B cell (primary cell): ENCODE data around the gene DEXI. TPM values are rescaled to one million over a fixed set of nuclear protein-coding genes. Genes with fewer than 3 reads are reported as not detected.

Source experiments
- ATAC-seq: fragments of 200-7000 bp; cut with Tn5 transposase; one replicate; pipeline ENCODE4 v1.10.0; 2021; ENCODE audit warnings: low read depth, mild to moderate bottlenecking, moderate number of reproducible peaks, moderate library complexity
- CTCF ChIA-PET: fragments of 350-600 bp; sonication (Branson Sonifier 250); formaldehyde crosslinking; loops from one replicate; lab custom pipeline; 2021; ENCODE audit warnings: antibody characterized with exemption, inconsistent platforms; lab: Charles Lee
- POLR2A ChIA-PET: fragments of 350-600 bp; sonication (Branson Sonifier 250); formaldehyde crosslinking; loops from one replicate; lab custom pipeline; 2021; ENCODE audit warnings: antibody characterized with exemption; lab: Charles Lee
- DNase-seq: peaks from one replicate; pipeline ENCODE4 v3.0.0; 2013
- H2AFZ ChIP-seq: 2 replicates; pipeline ENCODE4 v1.6.1; 2012; ENCODE audit warnings: mild to moderate bottlenecking, low read depth, low read length; ENCODE audit not compliant: insufficient read depth, poor library complexity, severe bottlenecking
- H3K27ac ChIP-seq, 2 donors: 1 replicate in 1 of 2; 2 replicates in 1 of 2; pipeline ENCODE4 v1.5.1; 2012 to 2013; ENCODE audit warnings: low read length in 2 of 2, mild to moderate bottlenecking in 2 of 2, moderate library complexity in 1 of 2
- H3K27me3 ChIP-seq, 4 experiments: fragments of 200-600 bp in 1 of 4; sonication (generic) in 1 of 4; replicated peaks in 1 of 4; 1 replicate in 2 of 4; 2 replicates in 2 of 4; pipeline versions ENCODE4 v1.6.1 to v1.7.0; 2013 to 2016; ENCODE audit warnings: low read length in 3 of 4, mild to moderate bottlenecking in 2 of 4, mixed read lengths in 1 of 4, moderate library complexity in 1 of 4; ENCODE audit not compliant: insufficient read depth in 4 of 4, control insufficient read depth in 3 of 4; ENCODE audit errors: control extremely low read depth in 1 of 4
- H3K36me3 ChIP-seq, 2 experiments: replicated peaks in 1 of 2; 1 replicate in 1 of 2; 2 replicates in 1 of 2; pipeline versions ENCODE4 v1.6.1 to v1.7.1; 2013; ENCODE audit warnings: low read length in 1 of 2; ENCODE audit not compliant: insufficient read depth in 2 of 2, control insufficient read depth in 1 of 2; ENCODE audit errors: control extremely low read depth in 1 of 2, extremely low read depth in 1 of 2
- H3K4me1 ChIP-seq, 2 donors: fragments of 200-600 bp in 1 of 2; sonication (generic) in 1 of 2; 1 replicate in 1 of 2; 2 replicates in 1 of 2; pipeline versions ENCODE4 v1.5.1 to v1.6.1; 2013 to 2017; ENCODE audit warnings: low read length in 2 of 2; ENCODE audit not compliant: control insufficient read depth in 2 of 2, insufficient read depth in 2 of 2
- H3K4me2 ChIP-seq: replicated peaks from 2 replicates; pipeline ENCODE3; 2012; ENCODE audit warnings: mild to moderate bottlenecking, low read depth, low read length; ENCODE audit not compliant: poor library complexity, severe bottlenecking
- H3K4me3 ChIP-seq, 5 experiments: fragments of 200-600 bp in 1 of 5; sonication (generic) in 1 of 5; 1 replicate in 3 of 5; 2 replicates in 2 of 5; pipeline versions ENCODE4 v1.5.1 to v1.7.0; 2011 to 2016; ENCODE audit warnings: low read length in 4 of 5, mild to moderate bottlenecking in 4 of 5, low read depth in 2 of 5, control low read depth in 1 of 5, moderate library complexity in 1 of 5; ENCODE audit not compliant: insufficient read depth in 1 of 5; ENCODE audit errors: control extremely low read depth in 1 of 5, extremely low read depth in 1 of 5
- H3K79me2 ChIP-seq: fragments of 200-600 bp; sonication (generic); one replicate; pipeline ENCODE4 v1.6.0; 2016; ENCODE audit warnings: low read length; ENCODE audit not compliant: control insufficient read depth, insufficient read depth
- H3K9ac ChIP-seq: fragments of 200-600 bp; sonication (generic); 2 replicates; pipeline ENCODE4 v1.6.1; 2017; ENCODE audit warnings: mild to moderate bottlenecking, low read length, moderate library complexity
- H3K9me3 ChIP-seq, 3 donors: one replicate each; pipeline versions ENCODE4 v1.6.1 to v1.7.1; 2013; ENCODE audit warnings: low read length in 2 of 3; ENCODE audit not compliant: control insufficient read depth in 2 of 3, insufficient read depth in 1 of 3; ENCODE audit errors: control extremely low read depth in 1 of 3
- H4K20me1 ChIP-seq: 2 replicates; pipeline ENCODE4 v1.6.0; 2012; ENCODE audit warnings: mild to moderate bottlenecking, low read length; ENCODE audit not compliant: insufficient read depth, control insufficient read depth, poor library complexity, severe bottlenecking
- H3K27ac Mint-ChIP-seq: one replicate; pipeline ENCODE4 v1.8.0; 2021; ENCODE audit warnings: mixed read lengths
- H3K27me3 Mint-ChIP-seq: one replicate; pipeline ENCODE4 v1.8.0; 2021; ENCODE audit warnings: mixed read lengths
- H3K4me1 Mint-ChIP-seq: one replicate; pipeline ENCODE4 v1.8.0; 2021; ENCODE audit warnings: mixed read lengths
- H3K4me3 Mint-ChIP-seq: one replicate; pipeline ENCODE4 v1.8.0; 2021; ENCODE audit warnings: mixed read lengths
- H3K9me3 Mint-ChIP-seq: one replicate; pipeline ENCODE4 v1.8.0; 2022; ENCODE audit warnings: mixed read lengths; ENCODE audit not compliant: insufficient read depth
- CTCF ChIP-seq: fragments of 200-600 bp; IDR thresholded peaks from one replicate; pipeline ENCODE4 v1.8.0; 2022; ENCODE audit warnings: antibody characterized with exemption, mild to moderate bottlenecking
- EZH2 ChIP-seq: IDR thresholded peaks from 2 replicates; pipeline ENCODE4 v1.6.1; 2012; ENCODE audit warnings: borderline replicate concordance, low read depth, mild to moderate bottlenecking, moderate library complexity, low read length; ENCODE audit not compliant: insufficient read depth, poor library complexity, severe bottlenecking
- WGBS: methylation state at CpG from one replicate; pipeline ENCODE4 v1.1.5; 2013; ENCODE audit warnings: missing lambda C conversion rate; ENCODE audit not compliant: insufficient coverage; 5-methylcytosine and 5-hydroxymethylcytosine counted together
- intact Hi-C: fragments of 100-400 bp; cut with micrococcal nuclease; formaldehyde crosslinking; loops from one replicate; pipeline ENCODE4 v1.10.0; 2022
- polyA plus RNA-seq: library from polyadenylated mRNA; depleted of rRNA; stranded (reverse); fragments of >200 nt; gene quantifications from 2 replicates; pipeline ENCODE4 v1.2.3, GENCODE V29; 2012
- total RNA-seq, 2 donors: library from RNA; stranded (reverse); fragments of 120-200 nt in 1 of 2; gene quantifications; 1 replicate in 1 of 2; 2 replicates in 1 of 2; pipeline versions ENCODE4 v1.2.3 to v1.2.4, GENCODE V29; 2013 to 2022

Gene DEXI
- total and polyA plus RNA-seq, 2 donors (not counting 1 experiment from before 2014, with no cell fraction given): 9.1 to 17.7 TPM

- ATAC-seq (no peak), DNase-seq (no peak)
- no peaks in the 10 kb centered on the region for H3K27me3 Mint-ChIP-seq
- 86% methylated on average over 2 of the region's 4 CpGs for WGBS
- Histone ChIP-seq H3K4me3 (no peak overlapping the region), H3K79me2 (peaks cover 94% of the 10 kb centered on the region), H3K9me3 (no peaks in the 10 kb centered on the region), H2AFZ (no peak overlapping the region), H3K27ac (no peak overlapping the region), H3K4me1 (peaks cover 46 to 55% of the 10 kb centered on the region in 2 donors), H3K36me3 (peaks cover 0 to 5% of the 10 kb centered on the region in 2 experiments), H4K20me1 (peaks cover 51% of the 10 kb centered on the region), H3K4me2 (no peak overlapping the region), H3K27me3 (no peaks in the 10 kb centered on the region), H3K9ac (no peak overlapping the region)
- peaks cover 76% of the 10 kb centered on the region for H3K4me1 Mint-ChIP-seq
- peak overlapping the region; percentile 11 for H3K27ac Mint-ChIP-seq
- TF ChIP-seq EZH2: no peak
- TF ChIP-seq CTCF: no peak
- POLR2A ChIA-PET: interaction anchor here (0.8 kb wide), 1 partner anchor 301 kb away, joined by 3 read pairs; no protein-coding TSS in a partner anchor
- intact Hi-C loops: no loop called here
- CTCF ChIA-PET: interaction anchor here (1.0 to 7.6 kb wide), 8 partner anchors 9 to 456 kb away, joined by 3 to 142 read pairs (median 5); partner anchors contain the start of genes DEXI and SOCS1
- H3K9me3 Mint-ChIP-seq: no peaks in the 10 kb centered on the region
- H3K4me3 Mint-ChIP-seq: no peak overlapping the region
Observed at GRCh38 chr16:10951026-10951425, 8.8 kb upstream of the DEXI start.

- Histone ChIP-seq H3K36me3 (peaks cover 0 to 5% of the 10 kb centered on the region in 2 experiments), H4K20me1 (peaks cover 53% of the 10 kb centered on the region), H2AFZ (no peak overlapping the region), H3K79me2 (peaks cover 94% of the 10 kb centered on the region), H3K4me1 (peaks cover 52 to 62% of the 10 kb centered on the region in 2 donors), H3K9me3 (no peaks in the 10 kb centered on the region), H3K9ac (no peak overlapping the region), H3K27ac (peak overlapping the region in 1 of 2 donors; percentile 78), H3K4me2 (peak overlapping the region; percentile 76), H3K27me3 (no peaks in the 10 kb centered on the region), H3K4me3 (no peak overlapping the region)
- Mint-ChIP-seq H3K27ac (peak overlapping the region; percentile 51), H3K27me3 (no peaks in the 10 kb centered on the region), H3K4me1 (peaks cover 78% of the 10 kb centered on the region), H3K4me3 (no peak overlapping the region), H3K9me3 (no peaks in the 10 kb centered on the region)
- no peak for ATAC-seq
- CTCF ChIA-PET: interaction anchor here (1.0 to 7.6 kb wide), 12 partner anchors 8 to 582 kb away, joined by 3 to 142 read pairs (median 6); partner anchors contain the start of gene DEXI
- no peak for TF ChIP-seq CTCF
- no peak for TF ChIP-seq EZH2
- intact Hi-C loops: no loop called here
- WGBS: 100% methylated on average over 1 of the region's 5 CpGs
- DNase-seq: no peak
- POLR2A ChIA-PET: interaction anchor here (0.8 to 1.2 kb wide), 2 partner anchors 59 to 302 kb away, joined by 3 read pairs; no protein-coding TSS in a partner anchor
Observed at GRCh38 chr16:10950393-10950792, 8.1 kb upstream of the DEXI start.
